ENCODE results near the gene HBG1.

DNA sequence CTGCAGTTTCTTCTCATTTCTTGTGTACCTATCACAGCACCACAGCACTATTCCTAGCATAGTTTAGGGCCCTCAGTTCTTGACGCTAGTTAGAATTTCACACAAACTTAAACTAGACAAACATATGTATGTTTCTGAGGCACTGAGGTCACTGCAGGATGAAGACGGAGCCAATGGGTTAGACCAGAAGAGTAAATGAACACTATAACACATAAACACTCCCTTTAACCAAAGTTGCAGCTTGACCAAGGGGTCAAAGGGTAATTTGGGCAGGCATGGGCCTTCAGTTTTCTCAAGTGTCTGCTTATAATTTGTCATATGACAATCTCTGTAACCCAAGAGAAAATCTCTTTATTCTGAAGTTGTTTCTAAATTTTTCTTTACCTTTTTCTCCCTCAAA, 33.0 kb upstream of the HBG1 start:
- TF ChIP-seq, protein P1, sequence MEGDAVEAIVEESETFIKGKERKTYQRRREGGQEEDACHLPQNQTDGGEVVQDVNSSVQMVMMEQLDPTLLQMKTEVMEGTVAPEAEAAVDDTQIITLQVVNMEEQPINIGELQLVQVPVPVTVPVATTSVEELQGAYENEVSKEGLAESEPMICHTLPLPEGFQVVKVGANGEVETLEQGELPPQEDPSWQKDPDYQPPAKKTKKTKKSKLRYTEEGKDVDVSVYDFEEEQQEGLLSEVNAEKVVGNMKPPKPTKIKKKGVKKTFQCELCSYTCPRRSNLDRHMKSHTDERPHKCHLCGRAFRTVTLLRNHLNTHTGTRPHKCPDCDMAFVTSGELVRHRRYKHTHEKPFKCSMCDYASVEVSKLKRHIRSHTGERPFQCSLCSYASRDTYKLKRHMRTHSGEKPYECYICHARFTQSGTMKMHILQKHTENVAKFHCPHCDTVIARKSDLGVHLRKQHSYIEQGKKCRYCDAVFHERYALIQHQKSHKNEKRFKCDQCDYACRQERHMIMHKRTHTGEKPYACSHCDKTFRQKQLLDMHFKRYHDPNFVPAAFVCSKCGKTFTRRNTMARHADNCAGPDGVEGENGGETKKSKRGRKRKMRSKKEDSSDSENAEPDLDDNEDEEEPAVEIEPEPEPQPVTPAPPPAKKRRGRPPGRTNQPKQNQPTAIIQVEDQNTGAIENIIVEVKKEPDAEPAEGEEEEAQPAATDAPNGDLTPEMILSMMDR (IDR thresholded peaks at IDR 0.05), result no peak
- TF ChIP-seq POLR2A (IDR thresholded peaks at IDR 0.05), result no peak

All from esophagus squamous epithelium (tissue), 4 donors.